NCI-H1092 (cell line): ENCODE data around the gene SH2D3C.

ENCODE experiments used
- DNase-seq: peaks from one replicate; lab custom pipeline; 2025; lab: John Stamatoyannopoulos, UW

SH2D3C gene

GRCh38 chr9:127739614-127740330 lies 38.7 kb downstream of the SH2D3C start:
- no peak for DNase-seq

- DNase-seq, result no peak
Observed at GRCh38 chr9:127738666-127739065, 39.8 kb downstream of the SH2D3C start.

GRCh38 chr9:127735530-127736185 lies 42.8 kb downstream of the SH2D3C start:
- no peak for DNase-seq

GRCh38 chr9:127734747-127735529 lies 43.5 kb downstream of the SH2D3C start, which contains the start of gene TOR2A:
TSS of gene TOR2A (minus strand) at chr9:127735294. CDS start at chr9:127735270, 24 bp downstream.
- peak; percentile 94 for DNase-seq

- no peak for DNase-seq
Observed at GRCh38 chr9:127734247-127734746, 44.2 kb downstream of the SH2D3C start.

- no peak for DNase-seq
Observed at GRCh38 chr9:127733614-127734013, 44.9 kb downstream of the SH2D3C start.

- DNase-seq, result no peak
Observed at GRCh38 chr9:127732444-127732843, 46.0 kb downstream of the SH2D3C start.

GRCh38 chr9:127731938-127732337 lies 46.5 kb downstream of the SH2D3C start:
- no peak for DNase-seq

GRCh38 chr9:127730799-127731410 lies 47.6 kb downstream of the SH2D3C start:
- no peak for DNase-seq

GRCh38 chr9:127730262-127730661 lies 48.2 kb downstream of the SH2D3C start:
- no peak for DNase-seq

GRCh38 chr9:127729522-127730256 lies 48.8 kb downstream of the SH2D3C start:
- no peak for DNase-seq

- DNase-seq, result no peak
Observed at GRCh38 chr9:127728808-127729207, 49.7 kb downstream of the SH2D3C start.

- DNase-seq, result no peak
Observed at GRCh38 chr9:127726871-127727270, 51.6 kb downstream of the SH2D3C start.

GRCh38 chr9:127724012-127724411 lies 54.5 kb downstream of the SH2D3C start:
- no peak for DNase-seq

- DNase-seq, result no peak
Observed at GRCh38 chr9:127723444-127723843, 55.0 kb downstream of the SH2D3C start.

GRCh38 chr9:127723013-127723412 lies 55.5 kb downstream of the SH2D3C start:
- DNase-seq, result no peak

GRCh38 chr9:127722055-127722745 lies 56.3 kb downstream of the SH2D3C start:
- DNase-seq, result no peak

- DNase-seq, result no peak
Observed at GRCh38 chr9:127721391-127721821, 57.1 kb downstream of the SH2D3C start.

- no peak for DNase-seq
Observed at GRCh38 chr9:127720865-127721227, 57.6 kb downstream of the SH2D3C start.

GRCh38 chr9:127720031-127720864 lies 58.2 kb downstream of the SH2D3C start:
- DNase-seq, result no peak
